ENCODE results near the gene DYNLT5.

- TF ChIP-seq POLR2A (IDR thresholded peaks at IDR 0.05): no peak
- TF ChIP-seq POLR2AphosphoS5 (IDR thresholded peaks at IDR 0.05): no peak
- TF ChIP-seq, protein P1, sequence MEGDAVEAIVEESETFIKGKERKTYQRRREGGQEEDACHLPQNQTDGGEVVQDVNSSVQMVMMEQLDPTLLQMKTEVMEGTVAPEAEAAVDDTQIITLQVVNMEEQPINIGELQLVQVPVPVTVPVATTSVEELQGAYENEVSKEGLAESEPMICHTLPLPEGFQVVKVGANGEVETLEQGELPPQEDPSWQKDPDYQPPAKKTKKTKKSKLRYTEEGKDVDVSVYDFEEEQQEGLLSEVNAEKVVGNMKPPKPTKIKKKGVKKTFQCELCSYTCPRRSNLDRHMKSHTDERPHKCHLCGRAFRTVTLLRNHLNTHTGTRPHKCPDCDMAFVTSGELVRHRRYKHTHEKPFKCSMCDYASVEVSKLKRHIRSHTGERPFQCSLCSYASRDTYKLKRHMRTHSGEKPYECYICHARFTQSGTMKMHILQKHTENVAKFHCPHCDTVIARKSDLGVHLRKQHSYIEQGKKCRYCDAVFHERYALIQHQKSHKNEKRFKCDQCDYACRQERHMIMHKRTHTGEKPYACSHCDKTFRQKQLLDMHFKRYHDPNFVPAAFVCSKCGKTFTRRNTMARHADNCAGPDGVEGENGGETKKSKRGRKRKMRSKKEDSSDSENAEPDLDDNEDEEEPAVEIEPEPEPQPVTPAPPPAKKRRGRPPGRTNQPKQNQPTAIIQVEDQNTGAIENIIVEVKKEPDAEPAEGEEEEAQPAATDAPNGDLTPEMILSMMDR (IDR thresholded peaks at IDR 0.05): no peak
Observed at GRCh38 chr1:66773227-66773626, 21.0 kb downstream of the DYNLT5 start.

Data from breast epithelium (tissue), 3 donors.